T-cell (primary cell): ENCODE measurements around the gene NAIP. TPM values are rescaled to one million over a fixed set of nuclear protein-coding genes. Genes with fewer than 3 reads are reported as not detected.
"Not testable (repeated sequence)": the region's sequence is repeated elsewhere in the genome, so short reads cannot be mapped to it uniquely, and the experiment has no call there.

Experiments used
- ATAC-seq, 4 experiments: fragments of 200-7000 bp in 3 of 4; fragments of 150-1000 bp in 1 of 4; cut with Tn5 transposase; replicated peaks in 1 of 4; 1 replicate in 3 of 4; 2 replicates in 1 of 4; pipeline ENCODE4 v1.10.0; 2021; ENCODE audit warnings: moderate library complexity in 3 of 4, mild to moderate bottlenecking in 2 of 4, moderate number of reproducible peaks in 1 of 4
- CTCF ChIA-PET, 2 donors: fragments of 300-600 bp; sonication (Branson Sonifier 250); formaldehyde crosslinking; loops; one replicate each; lab custom pipeline; 2022; ENCODE audit warnings: antibody characterized with exemption in 2 of 2; lab: Charles Lee
- POLR2A ChIA-PET, 2 donors: fragments of 300-600 bp; sonication (Branson Sonifier 250); formaldehyde crosslinking; loops; one replicate each; lab custom pipeline; 2022; ENCODE audit warnings: antibody characterized with exemption in 2 of 2; lab: Charles Lee
- DNase-seq, 35 experiments: peaks; one replicate each; pipeline versions ENCODE4 v3.0.0 to v3.0.0-alpha.2; 2013 to 2023
- H3K27ac ChIP-seq: one replicate; pipeline ENCODE4 v1.5.1; 2013; ENCODE audit warnings: low read length
- H3K27me3 ChIP-seq, 2 experiments: replicated peaks in 1 of 2; 1 replicate in 1 of 2; 2 replicates in 1 of 2; pipeline versions ENCODE4 v1.6.1 to v1.7.0; 2013; ENCODE audit warnings: low read length in 1 of 2, mixed read lengths in 1 of 2; ENCODE audit not compliant: control insufficient read depth in 2 of 2, insufficient read depth in 2 of 2; ENCODE audit errors: extremely low read depth in 1 of 2
- H3K36me3 ChIP-seq, 2 donors: 1 replicate in 1 of 2; 2 replicates in 1 of 2; pipeline versions ENCODE4 v1.6.1 to v1.7.0; 2013; ENCODE audit warnings: low read length in 1 of 2; ENCODE audit not compliant: control insufficient read depth in 2 of 2, insufficient read depth in 1 of 2; ENCODE audit errors: extremely low read depth in 1 of 2
- H3K4me1 ChIP-seq, 2 experiments: 1 replicate in 1 of 2; 2 replicates in 1 of 2; pipeline versions ENCODE4 v1.6.1 to v1.7.0; 2013; ENCODE audit warnings: low read length in 2 of 2, mixed read lengths in 1 of 2; ENCODE audit not compliant: insufficient read depth in 2 of 2, control insufficient read depth in 1 of 2; ENCODE audit errors: extremely low read depth in 1 of 2
- H3K4me3 ChIP-seq, 2 donors: 1 replicate in 1 of 2; 2 replicates in 1 of 2; pipeline versions ENCODE4 v1.5.1 to v1.7.0; 2013; ENCODE audit warnings: mild to moderate bottlenecking in 2 of 2, low read length in 1 of 2, moderate library complexity in 1 of 2; ENCODE audit not compliant: control insufficient read depth in 1 of 2; ENCODE audit errors: extremely low read depth in 1 of 2
- H3K9me3 ChIP-seq: 2 replicates; pipeline ENCODE4 v1.7.0; 2013
- H3K27ac Mint-ChIP-seq, 2 donors: one replicate each; pipeline ENCODE4 v1.8.0; 2020 to 2021; ENCODE audit warnings: mild to moderate bottlenecking in 2 of 2, mixed read lengths in 2 of 2
- H3K27me3 Mint-ChIP-seq, 2 donors: one replicate each; pipeline ENCODE4 v1.8.0; 2021 to 2022; ENCODE audit warnings: mixed read lengths in 2 of 2
- H3K36me3 Mint-ChIP-seq: one replicate; pipeline ENCODE4 v1.8.0; 2021; ENCODE audit warnings: mixed read lengths
- H3K4me1 Mint-ChIP-seq, 3 donors: one replicate each; pipeline ENCODE4 v1.8.0; 2020 to 2022; ENCODE audit warnings: mixed read lengths in 3 of 3, mild to moderate bottlenecking in 1 of 3
- H3K4me3 Mint-ChIP-seq, 3 donors: one replicate each; pipeline ENCODE4 v1.8.0; 2020 to 2022; ENCODE audit warnings: mild to moderate bottlenecking in 3 of 3, mixed read lengths in 3 of 3, moderate library complexity in 3 of 3
- H3K9me3 Mint-ChIP-seq, 3 donors: one replicate each; pipeline ENCODE4 v1.8.0; 2020 to 2022; ENCODE audit warnings: mixed read lengths in 3 of 3
- WGBS: methylation state at CpG from one replicate; pipeline ENCODE4 v1.1.5; 2013; ENCODE audit warnings: missing lambda C conversion rate; ENCODE audit not compliant: insufficient coverage; 5-methylcytosine and 5-hydroxymethylcytosine counted together
- total RNA-seq, 35 experiments: library from RNA in 6 of 35; stranded (reverse) in 6 of 35; fragments of 120-200 nt in 1 of 35; gene quantifications; one replicate each; pipeline versions ENCODE4 v1.2.1 to v1.2.4 and lab custom pipeline; 2013 to 2026

NAIP gene
- total RNA-seq, 5 donors from 2014 or later (not counting 1 experiment from before 2014, with no cell fraction given) = 12.8 to 34.6 (median 17.9) TPM

GRCh38 chr5:71006983-71007382, 18.2 kb downstream of the NAIP start:
- H3K4me1 Mint-ChIP-seq, H3K4me3 ChIP-seq, H3K9me3 ChIP-seq, ATAC-seq, H3K27ac Mint-ChIP-seq, H3K4me3 Mint-ChIP-seq, H3K4me1 ChIP-seq, H3K27ac ChIP-seq, H3K36me3 ChIP-seq, DNase-seq, H3K9me3 Mint-ChIP-seq, H3K27me3 Mint-ChIP-seq, CTCF ChIA-PET, H3K27me3 ChIP-seq, H3K36me3 Mint-ChIP-seq, POLR2A ChIA-PET: not testable (repeated sequence)
- no CpG with 5 or more reads among the region's 7 CpGs for WGBS

GRCh38 chr5:70984882-70985281, 40.3 kb downstream of the NAIP start:
- H3K9me3 Mint-ChIP-seq, H3K9me3 ChIP-seq, H3K27me3 Mint-ChIP-seq, DNase-seq, H3K4me3 Mint-ChIP-seq, H3K36me3 Mint-ChIP-seq, H3K4me1 Mint-ChIP-seq, H3K27me3 ChIP-seq, H3K4me1 ChIP-seq, H3K27ac ChIP-seq, ATAC-seq, H3K27ac Mint-ChIP-seq, CTCF ChIA-PET, H3K36me3 ChIP-seq, POLR2A ChIA-PET, H3K4me3 ChIP-seq: not testable (repeated sequence)
- no CpG with 5 or more reads among the region's 10 CpGs for WGBS

GRCh38 chr5:70967220-70967619, 57.9 kb downstream of the NAIP start:
- DNase-seq, H3K4me3 ChIP-seq, H3K4me1 ChIP-seq, ATAC-seq, H3K36me3 ChIP-seq, H3K27ac Mint-ChIP-seq, H3K27ac ChIP-seq, H3K9me3 Mint-ChIP-seq, H3K4me3 Mint-ChIP-seq, H3K36me3 Mint-ChIP-seq, H3K27me3 Mint-ChIP-seq, H3K9me3 ChIP-seq, H3K4me1 Mint-ChIP-seq, CTCF ChIA-PET, H3K27me3 ChIP-seq, POLR2A ChIA-PET: not testable (repeated sequence)
- WGBS = no CpG with 5 or more reads among the region's 7 CpGs

GRCh38 chr5:70964531-70964930, 60.6 kb downstream of the NAIP start:
- DNase-seq, H3K27me3 Mint-ChIP-seq, H3K36me3 Mint-ChIP-seq, CTCF ChIA-PET, H3K4me1 Mint-ChIP-seq, H3K4me3 ChIP-seq, H3K9me3 Mint-ChIP-seq, ATAC-seq, H3K27me3 ChIP-seq, H3K27ac ChIP-seq, POLR2A ChIA-PET, H3K4me3 Mint-ChIP-seq, H3K4me1 ChIP-seq, H3K36me3 ChIP-seq, H3K27ac Mint-ChIP-seq, H3K9me3 ChIP-seq: not testable (repeated sequence)

- ATAC-seq, H3K27ac Mint-ChIP-seq, H3K4me1 Mint-ChIP-seq, DNase-seq, H3K36me3 ChIP-seq, H3K27me3 ChIP-seq, H3K4me3 ChIP-seq, H3K27ac ChIP-seq, H3K9me3 Mint-ChIP-seq, H3K36me3 Mint-ChIP-seq, CTCF ChIA-PET, H3K4me1 ChIP-seq, POLR2A ChIA-PET, H3K27me3 Mint-ChIP-seq, H3K4me3 Mint-ChIP-seq, H3K9me3 ChIP-seq: not testable (repeated sequence)
- WGBS = no CpG with 5 or more reads among the region's 10 CpGs
Observed at GRCh38 chr5:70953068-70953467, 72.1 kb downstream of the NAIP start.

GRCh38 chr5:70932560-70932959, 92.6 kb downstream of the NAIP start:
- H3K4me3 ChIP-seq, CTCF ChIA-PET, ATAC-seq, H3K9me3 Mint-ChIP-seq, POLR2A ChIA-PET, H3K27ac ChIP-seq, H3K36me3 ChIP-seq, H3K4me1 ChIP-seq, H3K36me3 Mint-ChIP-seq, H3K27me3 ChIP-seq, DNase-seq, H3K27me3 Mint-ChIP-seq, H3K4me1 Mint-ChIP-seq, H3K27ac Mint-ChIP-seq, H3K4me3 Mint-ChIP-seq, H3K9me3 ChIP-seq: not testable (repeated sequence)
- no CpG with 5 or more reads among the region's 1 CpG for WGBS

DNA sequence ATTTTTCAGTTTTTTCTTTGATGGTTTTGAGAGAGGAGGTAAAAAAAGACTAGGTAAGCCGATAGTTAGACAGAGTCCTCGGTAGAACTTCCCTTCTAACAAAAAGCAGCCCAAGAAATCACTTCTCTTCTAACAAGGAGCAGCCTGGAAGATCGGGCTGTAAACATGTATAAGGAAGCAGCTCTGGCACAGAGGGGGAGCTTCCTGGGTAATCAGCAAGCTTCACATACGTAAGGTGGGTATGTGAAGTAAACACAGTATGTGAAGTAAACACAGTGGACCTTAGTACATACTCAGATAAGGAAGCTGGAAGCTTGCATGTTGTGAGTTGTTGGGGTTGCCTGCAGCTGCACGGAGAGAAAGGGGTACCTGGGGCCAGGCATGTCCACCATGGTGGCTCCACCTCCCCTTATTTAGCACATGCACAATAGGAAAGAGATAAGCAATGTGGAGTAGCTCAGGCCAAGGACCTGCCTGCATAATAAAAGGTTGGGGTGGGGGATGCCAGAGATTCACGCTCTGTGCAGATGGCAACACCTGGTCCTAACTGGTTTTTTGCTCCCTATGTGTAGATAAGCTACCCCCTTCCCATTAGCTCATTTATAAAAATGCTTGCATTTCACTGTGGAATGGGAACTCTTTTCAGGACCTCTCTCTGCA, 93.3 kb downstream of the NAIP start:
- H3K27ac Mint-ChIP-seq, H3K4me1 Mint-ChIP-seq, CTCF ChIA-PET, DNase-seq, H3K4me3 ChIP-seq, H3K4me3 Mint-ChIP-seq, H3K27ac ChIP-seq, H3K36me3 Mint-ChIP-seq, H3K27me3 ChIP-seq, H3K9me3 ChIP-seq, H3K4me1 ChIP-seq, H3K9me3 Mint-ChIP-seq, POLR2A ChIA-PET, ATAC-seq, H3K36me3 ChIP-seq, H3K27me3 Mint-ChIP-seq: not testable (repeated sequence)
- no CpG with 5 or more reads among the region's 6 CpGs for WGBS
